HG03354 (cell line): ENCODE results near the gene NLRP7.

Experiments used
- ATAC-seq: cut with Tn5 transposase; IDR thresholded peaks from one replicate; pipeline ENCODE4 v1.9.1; 2021; ENCODE audit warnings: mild to moderate bottlenecking; ENCODE audit not compliant: unreplicated experiment, poor library complexity, severe bottlenecking

NLRP7 gene

DNA sequence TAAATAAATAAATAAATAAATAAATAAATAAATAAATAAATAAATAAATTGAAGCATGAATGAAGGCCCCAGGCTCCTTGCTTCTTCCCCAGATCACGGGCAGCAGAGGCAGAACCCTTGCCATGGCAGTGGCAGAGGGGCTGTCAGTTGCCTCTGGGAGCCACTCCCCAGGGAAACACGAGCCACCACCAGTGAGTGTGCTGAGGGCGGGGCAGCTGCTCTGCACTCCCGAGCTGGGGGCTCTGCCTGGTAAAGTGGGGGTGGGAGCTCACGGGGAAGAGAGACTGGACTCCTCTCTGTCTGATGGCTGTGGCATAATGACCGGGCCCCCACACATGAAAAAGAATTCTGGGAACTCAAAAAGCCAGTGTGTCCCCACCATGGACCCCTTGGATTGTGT, 65.4 kb downstream of the NLRP7 start:
- ATAC-seq = no peak

DNA sequence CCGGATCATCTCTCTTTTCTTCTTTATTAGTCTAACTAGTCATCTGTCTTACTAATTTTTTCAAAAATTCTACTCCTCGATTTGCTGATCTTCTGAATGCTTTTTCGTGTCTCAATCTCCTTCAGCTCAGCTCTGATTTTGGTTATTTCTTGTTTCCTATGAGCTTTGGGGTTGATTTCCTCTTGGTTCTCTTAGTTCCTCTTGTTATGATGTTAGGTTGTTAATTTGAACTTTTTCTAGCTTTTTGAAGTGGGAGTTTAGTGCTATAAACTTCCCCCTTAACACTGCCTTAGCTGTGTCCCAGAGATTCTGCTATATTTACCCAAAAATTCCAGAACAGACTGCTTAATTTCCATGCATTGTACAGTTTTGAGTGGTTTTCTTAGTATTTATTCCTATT, 69.9 kb downstream of the NLRP7 start:
- no peak for ATAC-seq

DNA sequence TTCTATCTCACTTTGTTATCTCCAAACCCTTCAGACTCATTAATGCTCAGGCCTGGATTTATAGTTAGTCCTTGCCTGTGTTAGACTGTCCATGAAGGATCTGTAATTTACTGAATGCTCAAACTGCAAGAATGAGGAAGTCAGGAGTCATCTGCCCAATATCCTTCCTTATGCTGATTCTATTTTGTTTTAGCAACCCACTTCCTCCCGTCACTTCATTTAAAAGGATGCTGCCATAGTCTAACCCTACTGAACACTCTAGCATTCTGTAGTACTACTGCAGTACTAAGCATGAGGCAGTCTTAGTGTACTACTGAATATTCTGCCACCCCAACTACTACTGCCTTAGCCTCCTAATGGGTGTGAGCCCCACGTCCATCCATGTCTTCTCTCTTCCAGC, 71.8 kb downstream of the NLRP7 start:
- ATAC-seq = no peak

GRCh38 chr19:54873990-54874389, 73.3 kb downstream of the NLRP7 start, which contains the start of gene FCAR:
TSS of gene FCAR (plus strand) at chr19:54874235. CDS start at chr19:54874290, 55 bp downstream.
- ATAC-seq = no peak
